Right lobe of liver (tissue), 6 donors: ENCODE measurements around the gene DHRS4L2. TPM values are rescaled to one million over a fixed set of nuclear protein-coding genes. Genes with fewer than 3 reads are reported as not detected.
"Not testable (repeated sequence)": the region's sequence is repeated elsewhere in the genome, so short reads cannot be mapped to it uniquely, and the experiment has no call there.

Source experiments
- ATAC-seq, 4 donors: fragments of 200-7000 bp; cut with Tn5 transposase; one replicate each; pipeline ENCODE4 v1.9.1; 2020; ENCODE audit warnings: mild to moderate bottlenecking in 4 of 4, moderate library complexity in 4 of 4
- DNase-seq, 3 donors: peaks; one replicate each; pipeline ENCODE4 v3.0.0-alpha.2; 2020
- H3K27ac ChIP-seq, 3 donors: fragments of 200-600 bp; one replicate each; pipeline ENCODE4 v1.8.0; 2022
- H3K27me3 ChIP-seq, 2 donors: fragments of 200-600 bp; one replicate each; pipeline ENCODE4 v1.8.0; 2022
- H3K36me3 ChIP-seq, 4 donors: fragments of 200-600 bp; sonication (generic) in 1 of 4; one replicate each; pipeline versions ENCODE4 v1.5.1 to v1.8.0; 2017 to 2022; ENCODE audit warnings: control low read depth in 1 of 4
- H3K4me1 ChIP-seq, 4 donors: fragments of 200-600 bp; sonication (generic) in 1 of 4; one replicate each; pipeline versions ENCODE4 v1.5.1 to v1.8.0; 2017 to 2022; ENCODE audit warnings: control low read depth in 1 of 4
- H3K4me3 ChIP-seq, 3 donors: fragments of 200-600 bp; one replicate each; pipeline ENCODE4 v1.8.0; 2022
- H3K9me3 ChIP-seq, 4 donors: fragments of 200-600 bp; sonication (generic) in 1 of 4; one replicate each; pipeline versions ENCODE4 v1.5.1 to v1.8.0; 2017 to 2022; ENCODE audit warnings: control low read depth in 1 of 4
- CTCF ChIP-seq, 4 donors: fragments of 200-600 bp in 3 of 4; fragments of 450-650 bp in 1 of 4; IDR thresholded peaks; one replicate each; pipeline versions ENCODE4 v1.5.1 to v1.8.0; 2016 to 2022; ENCODE audit warnings: antibody characterized with exemption in 4 of 4, mild to moderate bottlenecking in 2 of 4
- POLR2A ChIP-seq: fragments of 450-650 bp; IDR thresholded peaks from one replicate; pipeline ENCODE4 v1.6.1; 2017; ENCODE audit warnings: antibody characterized with exemption, mild to moderate bottlenecking
- WGBS: methylation state at CpG from one replicate; pipeline ENCODE4 v1.1.6; 2018; ENCODE audit warnings: low coverage, low lambda C conversion rate; ENCODE audit not compliant: insufficient coverage; ENCODE audit errors: missing lambda C conversion rate; 5-methylcytosine and 5-hydroxymethylcytosine counted together
- intact Hi-C, 2 donors: fragments of 100-400 bp; cut with DNase I; formaldehyde crosslinking; loops; one replicate each; pipeline versions ENCODE4 v1.11.2 to v1.14.1; 2022
- total RNA-seq, 6 experiments: library from RNA; depleted of rRNA in 2 of 6; stranded (reverse); fragments of >200 nt in 2 of 6; fragmentation: NEBNext Ultra II Directional in 3 of 6; extraction: Animal tissue kit (Norgen Biotek cat#: 25700) in 3 of 6; gene quantifications; one replicate each; pipeline versions ENCODE4 v1.1.0 to v1.2.4, GENCODE V29; 2016 to 2023
- donor health status: DM: no; HTN: yes; CAD: no.
- donor health status: DM: no; HTN: no; CAD: no.
- donor health status: DM: no; HTN: no; CAD: no.
- donor health status: DM: no; HTN: yes; CAD: no.
- donor health status: DM: no; HTN: yes; CAD: no.

DHRS4L2 gene
- total RNA-seq, 6 experiments from 2014 or later, result 17.7 to 53.6 (median 32.3) TPM

GRCh38 chr14:24013654-24014514 lies 25.2 kb downstream of the DHRS4L2 start:
- intact Hi-C loops, result no loop called here
- DNase-seq (peak in 1 of 3 donors; percentile 50), ATAC-seq (peak; percentile 93 to 98 (median 96))
- no peak overlapping the region for H3K4me3 ChIP-seq
- H3K4me1 ChIP-seq, result peaks cover 0 to 19% (median 9%) of the 10 kb centered on the region in 4 donors
- H3K9me3 ChIP-seq, result no peaks in the 10 kb centered on the region
- H3K27ac ChIP-seq, result no peak overlapping the region
- WGBS, result 24% methylated on average over 12 of the region's 12 CpGs
- peak; percentile 88 to 97 (median 90) for TF ChIP-seq CTCF (IDR thresholded peaks at IDR 0.05)
- TF ChIP-seq POLR2A, result no peak
- H3K27me3 ChIP-seq, result no peaks in the 10 kb centered on the region
- H3K36me3 ChIP-seq, result no peaks in the 10 kb centered on the region

- not testable (repeated sequence) for DNase-seq, H3K9me3 ChIP-seq, ATAC-seq, H3K27ac ChIP-seq, H3K36me3 ChIP-seq, H3K4me3 ChIP-seq, H3K27me3 ChIP-seq
- intact Hi-C loops, result loop anchor here in 1 of 2 donors (5.0 kb wide), 1 partner anchor 43 kb away; no protein-coding TSS in a partner anchor
- WGBS, result 90% methylated on average over 2 of the region's 6 CpGs
- H3K4me1 ChIP-seq, result peaks cover 0 to 27% (median 9%) of the 10 kb centered on the region in 4 donors
Observed at GRCh38 chr14:24015745-24016144, 27.0 kb downstream of the DHRS4L2 start.

- H3K27me3 ChIP-seq, H3K9me3 ChIP-seq, DNase-seq, ATAC-seq, H3K36me3 ChIP-seq, H3K27ac ChIP-seq, H3K4me3 ChIP-seq: not testable (repeated sequence)
- peaks cover 0 to 12% (median 1%) of the 10 kb centered on the region in 4 donors for H3K4me1 ChIP-seq
- intact Hi-C loops, result loop anchor here in 1 of 2 donors (5.0 kb wide), 1 partner anchor 47 kb away; no protein-coding TSS in a partner anchor
Observed at GRCh38 chr14:24018978-24019377, 30.2 kb downstream of the DHRS4L2 start.

GRCh38 chr14:24019944-24020343 lies 31.2 kb downstream of the DHRS4L2 start:
- H3K27ac ChIP-seq, H3K4me3 ChIP-seq, H3K9me3 ChIP-seq, H3K27me3 ChIP-seq, H3K36me3 ChIP-seq, DNase-seq: not testable (repeated sequence)
- intact Hi-C loops, result loop anchor here in 1 of 2 donors (5.0 kb wide), 1 partner anchor 48 kb away; no protein-coding TSS in a partner anchor
- peak; percentile 28 to 42 (median 41) for TF ChIP-seq CTCF (IDR thresholded peaks at IDR 0.05)
- peak; percentile 94 to 98 (median 96) for ATAC-seq
- WGBS, result 14% methylated on average over 2 of the region's 2 CpGs
- peaks cover 0 to 11% (median 0%) of the 10 kb centered on the region in 4 donors for H3K4me1 ChIP-seq

- H3K36me3 ChIP-seq, H3K27me3 ChIP-seq, H3K27ac ChIP-seq, DNase-seq, H3K4me3 ChIP-seq, H3K9me3 ChIP-seq, intact Hi-C loops, ATAC-seq: not testable (repeated sequence)
- peaks cover 0 to 16% (median 0%) of the 10 kb centered on the region in 4 donors for H3K4me1 ChIP-seq
- WGBS, result 98% methylated on average over 3 of the region's 3 CpGs
Observed at GRCh38 chr14:24020520-24020919, 31.8 kb downstream of the DHRS4L2 start.

- H3K36me3 ChIP-seq, H3K27me3 ChIP-seq, DNase-seq, H3K4me3 ChIP-seq, H3K27ac ChIP-seq, H3K9me3 ChIP-seq, ATAC-seq, intact Hi-C loops: not testable (repeated sequence)
- H3K4me1 ChIP-seq, result peaks cover 0 to 11% (median 0%) of the 10 kb centered on the region in 4 donors
- WGBS, result 100% methylated on average over 3 of the region's 3 CpGs
Observed at GRCh38 chr14:24024939-24025418, 36.2 kb downstream of the DHRS4L2 start.

GRCh38 chr14:24029687-24030086 lies 41.0 kb downstream of the DHRS4L2 start:
- DNase-seq, ATAC-seq, H3K27me3 ChIP-seq, H3K27ac ChIP-seq, H3K9me3 ChIP-seq, intact Hi-C loops, H3K36me3 ChIP-seq, H3K4me3 ChIP-seq: not testable (repeated sequence)
- WGBS, result no CpG with 5 or more reads among the region's 3 CpGs
- H3K4me1 ChIP-seq, result peaks cover 0 to 25% (median 0%) of the 10 kb centered on the region in 4 donors

GRCh38 chr14:24031331-24031730 lies 42.6 kb downstream of the DHRS4L2 start:
- DNase-seq, H3K27ac ChIP-seq, H3K9me3 ChIP-seq, H3K36me3 ChIP-seq, H3K4me3 ChIP-seq, intact Hi-C loops, ATAC-seq, H3K27me3 ChIP-seq: not testable (repeated sequence)
- 100% methylated on average over 2 of the region's 2 CpGs for WGBS
- H3K4me1 ChIP-seq, result peaks cover 0 to 17% (median 0%) of the 10 kb centered on the region in 4 donors
